T-cell (primary cell): Measurements from ENCODE around the gene ADGRE1. TPM values are rescaled to one million over a fixed set of nuclear protein-coding genes. Genes with fewer than 3 reads are reported as not detected.

ENCODE experiments used
- ATAC-seq, 4 experiments: fragments of 200-7000 bp in 3 of 4; fragments of 150-1000 bp in 1 of 4; cut with Tn5 transposase; replicated peaks in 1 of 4; 1 replicate in 3 of 4; 2 replicates in 1 of 4; pipeline ENCODE4 v1.10.0; 2021; ENCODE audit warnings: moderate library complexity in 3 of 4, mild to moderate bottlenecking in 2 of 4, moderate number of reproducible peaks in 1 of 4
- CTCF ChIA-PET, 2 donors: fragments of 300-600 bp; sonication (Branson Sonifier 250); formaldehyde crosslinking; loops; one replicate each; lab custom pipeline; 2022; ENCODE audit warnings: antibody characterized with exemption in 2 of 2; lab: Charles Lee
- POLR2A ChIA-PET, 2 donors: fragments of 300-600 bp; sonication (Branson Sonifier 250); formaldehyde crosslinking; loops; one replicate each; lab custom pipeline; 2022; ENCODE audit warnings: antibody characterized with exemption in 2 of 2; lab: Charles Lee
- DNase-seq, 35 experiments: peaks; one replicate each; pipeline versions ENCODE4 v3.0.0 to v3.0.0-alpha.2; 2013 to 2023
- H3K27ac ChIP-seq: one replicate; pipeline ENCODE4 v1.5.1; 2013; ENCODE audit warnings: low read length
- H3K27me3 ChIP-seq, 2 experiments: replicated peaks in 1 of 2; 1 replicate in 1 of 2; 2 replicates in 1 of 2; pipeline versions ENCODE4 v1.6.1 to v1.7.0; 2013; ENCODE audit warnings: low read length in 1 of 2, mixed read lengths in 1 of 2; ENCODE audit not compliant: control insufficient read depth in 2 of 2, insufficient read depth in 2 of 2; ENCODE audit errors: extremely low read depth in 1 of 2
- H3K36me3 ChIP-seq, 2 donors: 1 replicate in 1 of 2; 2 replicates in 1 of 2; pipeline versions ENCODE4 v1.6.1 to v1.7.0; 2013; ENCODE audit warnings: low read length in 1 of 2; ENCODE audit not compliant: control insufficient read depth in 2 of 2, insufficient read depth in 1 of 2; ENCODE audit errors: extremely low read depth in 1 of 2
- H3K4me1 ChIP-seq, 2 experiments: 1 replicate in 1 of 2; 2 replicates in 1 of 2; pipeline versions ENCODE4 v1.6.1 to v1.7.0; 2013; ENCODE audit warnings: low read length in 2 of 2, mixed read lengths in 1 of 2; ENCODE audit not compliant: insufficient read depth in 2 of 2, control insufficient read depth in 1 of 2; ENCODE audit errors: extremely low read depth in 1 of 2
- H3K4me3 ChIP-seq, 2 donors: 1 replicate in 1 of 2; 2 replicates in 1 of 2; pipeline versions ENCODE4 v1.5.1 to v1.7.0; 2013; ENCODE audit warnings: mild to moderate bottlenecking in 2 of 2, low read length in 1 of 2, moderate library complexity in 1 of 2; ENCODE audit not compliant: control insufficient read depth in 1 of 2; ENCODE audit errors: extremely low read depth in 1 of 2
- H3K9me3 ChIP-seq: 2 replicates; pipeline ENCODE4 v1.7.0; 2013
- H3K27ac Mint-ChIP-seq, 2 donors: one replicate each; pipeline ENCODE4 v1.8.0; 2020 to 2021; ENCODE audit warnings: mild to moderate bottlenecking in 2 of 2, mixed read lengths in 2 of 2
- H3K27me3 Mint-ChIP-seq, 2 donors: one replicate each; pipeline ENCODE4 v1.8.0; 2021 to 2022; ENCODE audit warnings: mixed read lengths in 2 of 2
- H3K36me3 Mint-ChIP-seq: one replicate; pipeline ENCODE4 v1.8.0; 2021; ENCODE audit warnings: mixed read lengths
- H3K4me1 Mint-ChIP-seq, 3 donors: one replicate each; pipeline ENCODE4 v1.8.0; 2020 to 2022; ENCODE audit warnings: mixed read lengths in 3 of 3, mild to moderate bottlenecking in 1 of 3
- H3K4me3 Mint-ChIP-seq, 3 donors: one replicate each; pipeline ENCODE4 v1.8.0; 2020 to 2022; ENCODE audit warnings: mild to moderate bottlenecking in 3 of 3, mixed read lengths in 3 of 3, moderate library complexity in 3 of 3
- H3K9me3 Mint-ChIP-seq, 3 donors: one replicate each; pipeline ENCODE4 v1.8.0; 2020 to 2022; ENCODE audit warnings: mixed read lengths in 3 of 3
- WGBS: methylation state at CpG from one replicate; pipeline ENCODE4 v1.1.5; 2013; ENCODE audit warnings: missing lambda C conversion rate; ENCODE audit not compliant: insufficient coverage; 5-methylcytosine and 5-hydroxymethylcytosine counted together
- total RNA-seq, 35 experiments: library from RNA in 6 of 35; stranded (reverse) in 6 of 35; fragments of 120-200 nt in 1 of 35; gene quantifications; one replicate each; pipeline versions ENCODE4 v1.2.1 to v1.2.4 and lab custom pipeline; 2013 to 2026

ADGRE1 gene
- total RNA-seq, 5 donors from 2014 or later (not counting 1 experiment from before 2014, with no cell fraction given), result 3.4 to 9.7 (median 3.7) TPM

DNA sequence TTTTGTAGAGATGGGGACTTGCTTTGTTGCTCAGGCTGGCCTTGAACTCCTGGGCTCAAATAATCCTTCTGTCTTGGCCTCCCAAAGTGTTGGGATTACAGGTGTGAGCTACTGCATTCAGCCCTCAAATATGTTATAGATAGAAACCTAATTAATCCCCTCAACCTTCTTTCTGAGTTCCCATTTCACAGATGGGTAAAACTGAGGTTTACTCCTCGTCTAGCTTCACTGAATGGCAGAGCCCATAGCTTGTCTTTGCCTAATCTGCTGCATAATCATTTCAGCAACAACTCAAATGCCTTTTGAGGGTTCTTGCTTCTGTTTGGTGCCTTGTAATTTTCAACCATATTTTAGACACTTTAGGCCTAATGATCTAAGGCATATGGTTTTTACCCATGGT is 36.0 kb upstream of the ADGRE1 start:
- no peak for DNase-seq
- peaks cover 45% of the 10 kb centered on the region for H3K36me3 Mint-ChIP-seq
- H3K27me3 Mint-ChIP-seq, result no peaks in the 10 kb centered on the region
- H3K36me3 ChIP-seq, result peaks cover 31 to 85% of the 10 kb centered on the region in 2 donors
- H3K4me3 Mint-ChIP-seq, result no peak overlapping the region
- CTCF ChIA-PET, result interaction anchor here in 1 of 2 donors (1.0 kb wide), 1 partner anchor 12 kb away, joined by 4 read pairs; no protein-coding TSS in a partner anchor
- H3K4me1 Mint-ChIP-seq, result peaks cover 0 to 7% (median 0%) of the 10 kb centered on the region in 3 donors
- no peak overlapping the region for H3K27ac ChIP-seq
- H3K27me3 ChIP-seq, result no peaks in the 10 kb centered on the region
- H3K9me3 Mint-ChIP-seq, result no peaks in the 10 kb centered on the region
- H3K4me3 ChIP-seq, result no peak overlapping the region
- POLR2A ChIA-PET, result no interaction called here
- no peaks in the 10 kb centered on the region for H3K9me3 ChIP-seq
- WGBS, result no CpG with 5 or more reads among the region's 1 CpG
- H3K27ac Mint-ChIP-seq, result peak overlapping the region; percentile 15 to 22
- H3K4me1 ChIP-seq, result no peaks in the 10 kb centered on the region
- ATAC-seq, result no peak

DNA sequence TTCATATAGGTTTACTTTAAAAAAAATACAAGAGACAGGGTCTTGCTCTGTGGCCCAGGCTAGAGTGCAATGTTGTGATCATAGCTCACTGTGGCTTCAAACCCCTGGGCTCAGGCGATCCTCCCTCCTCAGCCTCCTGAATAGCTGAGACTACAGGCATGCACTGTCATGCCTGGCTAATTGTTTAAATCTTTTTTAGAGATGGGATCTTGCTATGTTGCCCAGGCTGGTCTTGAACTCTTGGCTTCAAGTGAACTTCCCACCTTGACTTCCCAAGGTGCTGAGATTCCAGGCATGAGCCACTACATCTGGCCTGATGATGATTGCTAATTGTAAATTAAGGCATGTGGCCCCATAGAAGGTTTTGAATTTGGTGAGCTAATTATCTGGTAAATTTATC is 35.4 kb upstream of the ADGRE1 start:
- ChIA-PET POLR2A (no interaction called here), CTCF (interaction anchor here in 1 of 2 donors (1.0 kb wide), 1 partner anchor 11 kb away, joined by 4 read pairs; no protein-coding TSS in a partner anchor)
- Mint-ChIP-seq H3K36me3 (peaks cover 48% of the 10 kb centered on the region), H3K4me1 (peaks cover 0 to 7% (median 0%) of the 10 kb centered on the region in 3 donors), H3K27ac (no peak overlapping the region), H3K9me3 (no peaks in the 10 kb centered on the region), H3K27me3 (no peaks in the 10 kb centered on the region), H3K4me3 (no peak overlapping the region)
- DNase-seq (no peak), ATAC-seq (no peak)
- Histone ChIP-seq H3K4me1 (no peaks in the 10 kb centered on the region), H3K27me3 (no peaks in the 10 kb centered on the region), H3K9me3 (no peaks in the 10 kb centered on the region), H3K27ac (no peak overlapping the region), H3K4me3 (no peak overlapping the region), H3K36me3 (peaks cover 28 to 89% of the 10 kb centered on the region in 2 donors)
- WGBS, result no CpG with 5 or more reads among the region's 1 CpG

DNA sequence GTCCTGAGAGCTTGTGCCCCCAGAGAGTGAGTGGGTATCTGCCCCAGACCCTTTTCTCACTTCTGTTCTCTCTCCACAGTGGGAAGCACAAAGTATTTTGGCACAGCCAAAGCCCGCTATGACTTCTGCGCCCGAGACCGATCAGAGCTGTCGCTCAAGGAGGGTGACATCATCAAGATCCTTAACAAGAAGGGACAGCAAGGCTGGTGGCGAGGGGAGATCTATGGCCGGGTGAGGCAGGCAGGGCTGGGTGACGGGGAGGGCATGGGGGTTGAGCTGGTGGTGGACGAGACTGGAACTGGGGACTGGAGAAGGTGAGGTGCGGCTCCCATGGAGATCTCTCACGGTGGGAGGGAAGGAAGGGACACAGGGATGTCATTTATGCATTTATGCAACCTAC is 33.5 kb upstream of the ADGRE1 start:
- H3K4me1 Mint-ChIP-seq, result peaks cover 0 to 7% (median 0%) of the 10 kb centered on the region in 3 donors
- H3K9me3 ChIP-seq, result no peaks in the 10 kb centered on the region
- H3K27ac Mint-ChIP-seq, result peak overlapping the region in 1 of 2 donors; percentile 76
- no peaks in the 10 kb centered on the region for H3K27me3 Mint-ChIP-seq
- ChIA-PET POLR2A (no interaction called here), CTCF (no interaction called here)
- no peak overlapping the region for H3K27ac ChIP-seq
- no peak overlapping the region for H3K4me3 Mint-ChIP-seq
- peaks cover 49% of the 10 kb centered on the region for H3K36me3 Mint-ChIP-seq
- H3K9me3 Mint-ChIP-seq, result no peaks in the 10 kb centered on the region
- H3K27me3 ChIP-seq, result no peaks in the 10 kb centered on the region
- H3K4me3 ChIP-seq, result no peak overlapping the region
- H3K36me3 ChIP-seq, result peaks cover 20 to 80% of the 10 kb centered on the region in 2 donors
- no peak for DNase-seq
- 97% methylated on average over 11 of the region's 11 CpGs for WGBS
- ATAC-seq, result no peak
- H3K4me1 ChIP-seq, result no peaks in the 10 kb centered on the region

DNA sequence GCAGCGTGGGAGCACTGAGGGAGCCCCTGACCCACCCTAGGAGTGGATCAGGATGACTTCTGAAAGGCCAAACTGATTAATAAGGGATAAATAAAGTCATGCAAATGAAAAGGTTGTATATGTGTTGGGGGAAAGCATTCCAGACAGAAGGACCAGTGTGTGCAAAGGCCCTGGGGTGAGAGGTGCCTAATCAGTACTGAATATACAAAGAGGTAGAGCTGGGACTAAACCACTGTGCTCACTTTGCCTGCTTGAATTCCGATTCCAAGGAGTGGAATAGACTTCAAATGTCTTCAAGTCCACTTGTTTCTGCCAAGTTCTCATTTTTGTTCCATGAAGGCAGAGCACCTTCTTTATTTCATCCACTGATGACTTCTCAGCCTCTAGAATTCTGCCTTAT is 32.6 kb upstream of the ADGRE1 start:
- WGBS, result 92% methylated on average over 1 of the region's 2 CpGs
- Mint-ChIP-seq H3K27ac (peak overlapping the region; percentile 46 to 67), H3K36me3 (peaks cover 46% of the 10 kb centered on the region), H3K9me3 (no peaks in the 10 kb centered on the region), H3K27me3 (no peaks in the 10 kb centered on the region), H3K4me1 (peaks cover 0 to 7% (median 0%) of the 10 kb centered on the region in 3 donors), H3K4me3 (no peak overlapping the region)
- Histone ChIP-seq H3K36me3 (peaks cover 20 to 73% of the 10 kb centered on the region in 2 donors), H3K27me3 (no peaks in the 10 kb centered on the region), H3K4me3 (no peak overlapping the region), H3K9me3 (no peaks in the 10 kb centered on the region), H3K27ac (no peak overlapping the region), H3K4me1 (no peaks in the 10 kb centered on the region)
- ATAC-seq, result no peak
- ChIA-PET CTCF (no interaction called here), POLR2A (no interaction called here)
- no peak for DNase-seq

DNA sequence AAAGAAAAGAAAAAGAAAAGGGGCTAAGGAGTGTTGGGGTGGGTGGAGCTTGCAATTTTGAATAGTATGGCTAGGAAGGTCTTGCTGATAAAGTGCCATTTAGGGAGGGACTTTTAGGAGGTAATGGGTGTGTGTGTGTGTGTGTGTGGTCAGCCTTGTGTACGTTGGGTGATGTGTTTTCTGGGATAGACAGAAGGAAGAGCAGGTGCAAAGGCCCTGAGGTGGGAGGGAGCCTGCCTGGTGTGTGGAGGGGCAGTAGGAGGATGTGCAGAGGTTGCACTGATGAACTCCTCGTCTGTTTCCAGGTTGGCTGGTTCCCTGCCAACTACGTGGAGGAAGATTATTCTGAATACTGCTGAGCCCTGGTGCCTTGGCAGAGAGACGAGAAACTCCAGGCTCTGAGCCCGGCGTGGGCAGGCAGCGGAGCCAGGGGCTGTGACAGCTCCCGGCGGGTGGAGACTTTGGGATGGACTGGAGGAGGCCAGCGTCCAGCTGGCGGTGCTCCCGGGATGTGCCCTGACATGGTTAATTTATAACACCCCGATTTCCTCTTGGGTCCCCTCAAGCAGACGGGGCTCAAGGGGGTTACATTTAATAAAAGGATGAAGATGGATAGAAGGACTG is 30.5 kb upstream of the ADGRE1 start:
- peaks cover 4 to 15% (median 6%) of the 10 kb centered on the region in 3 donors for H3K4me1 Mint-ChIP-seq
- WGBS, result 84% methylated on average over 7 of the region's 14 CpGs
- H3K4me3 Mint-ChIP-seq, result no peak overlapping the region
- H3K9me3 Mint-ChIP-seq, result no peaks in the 10 kb centered on the region
- Histone ChIP-seq H3K27me3 (no peaks in the 10 kb centered on the region), H3K4me1 (peaks cover 0 to 4% of the 10 kb centered on the region in 2 experiments), H3K9me3 (no peaks in the 10 kb centered on the region), H3K4me3 (no peak overlapping the region), H3K27ac (no peak overlapping the region), H3K36me3 (peaks cover 15 to 54% of the 10 kb centered on the region in 2 donors)
- H3K36me3 Mint-ChIP-seq, result peaks cover 37% of the 10 kb centered on the region
- ATAC-seq (no peak), DNase-seq (no peak)
- ChIA-PET CTCF (no interaction called here), POLR2A (no interaction called here)
- H3K27me3 Mint-ChIP-seq, result no peaks in the 10 kb centered on the region
- peak overlapping the region in 1 of 2 donors; percentile 50 for H3K27ac Mint-ChIP-seq

DNA sequence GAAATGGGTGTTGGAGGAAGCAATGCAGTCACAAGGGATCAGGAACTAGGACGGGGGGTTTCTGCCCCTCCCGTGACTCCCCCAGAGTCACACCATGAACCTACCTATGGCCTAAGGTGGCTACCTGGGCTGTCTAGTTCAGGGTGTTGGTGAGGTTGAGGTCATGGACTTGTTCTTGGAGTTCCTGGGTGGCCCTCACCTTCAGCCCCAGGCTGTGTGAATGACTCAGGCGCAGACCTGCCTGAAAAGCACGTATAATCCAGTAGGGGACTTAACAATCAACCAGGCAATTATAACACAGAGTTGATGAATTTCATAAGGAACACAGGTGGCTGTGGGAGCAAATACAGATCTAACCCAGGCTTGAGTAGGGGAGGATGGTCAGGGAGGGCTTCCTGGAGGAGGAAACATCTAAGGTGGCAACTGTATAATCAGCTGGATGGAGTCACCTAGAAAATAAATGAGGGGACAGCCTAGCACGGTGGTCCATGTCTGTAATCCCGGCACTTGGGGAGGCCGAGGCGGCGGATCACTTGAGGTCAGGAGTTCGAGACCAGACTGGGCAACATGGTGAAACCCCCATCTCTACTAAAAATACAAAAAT is 25.6 kb upstream of the ADGRE1 start:
- ATAC-seq (no peak), DNase-seq (peak in 1 of 35 experiments; percentile 22)
- Histone ChIP-seq H3K36me3 (peaks cover 0 to 10% of the 10 kb centered on the region in 2 donors), H3K4me1 (peaks cover 5 to 20% of the 10 kb centered on the region in 2 experiments), H3K9me3 (no peaks in the 10 kb centered on the region), H3K27me3 (no peaks in the 10 kb centered on the region), H3K27ac (peak overlapping the region; percentile 54), H3K4me3 (no peak overlapping the region)
- Mint-ChIP-seq H3K9me3 (no peaks in the 10 kb centered on the region), H3K4me3 (no peak overlapping the region), H3K4me1 (peaks cover 18 to 31% (median 23%) of the 10 kb centered on the region in 3 donors), H3K27me3 (no peaks in the 10 kb centered on the region), H3K36me3 (peaks cover 7% of the 10 kb centered on the region), H3K27ac (peak overlapping the region; percentile 82 to 83)
- CTCF ChIA-PET, result interaction anchor here in 1 of 2 donors (0.6 to 1.1 kb wide), 3 partner anchors 215 to 345 kb away, joined by 3 to 6 read pairs (median 3); no protein-coding TSS in a partner anchor
- WGBS, result 100% methylated on average over 1 of the region's 10 CpGs
- POLR2A ChIA-PET, result interaction anchor here (0.6 to 0.7 kb wide), 3 partner anchors 11 to 1081 kb away, joined by 3 to 4 read pairs (median 3); no protein-coding TSS in a partner anchor
